NCI-H1092 treated with DMSO at 0.1 percent for 48 hours (cell line): ENCODE results near the gene GALNT2.
A peak's percentile ranks its signal among the peaks of the same experiment; 100 is the strongest.

Experiments used
- DNase-seq: peaks from one replicate; lab custom pipeline; 2025; lab: John Stamatoyannopoulos, UW

Gene GALNT2

DNA sequence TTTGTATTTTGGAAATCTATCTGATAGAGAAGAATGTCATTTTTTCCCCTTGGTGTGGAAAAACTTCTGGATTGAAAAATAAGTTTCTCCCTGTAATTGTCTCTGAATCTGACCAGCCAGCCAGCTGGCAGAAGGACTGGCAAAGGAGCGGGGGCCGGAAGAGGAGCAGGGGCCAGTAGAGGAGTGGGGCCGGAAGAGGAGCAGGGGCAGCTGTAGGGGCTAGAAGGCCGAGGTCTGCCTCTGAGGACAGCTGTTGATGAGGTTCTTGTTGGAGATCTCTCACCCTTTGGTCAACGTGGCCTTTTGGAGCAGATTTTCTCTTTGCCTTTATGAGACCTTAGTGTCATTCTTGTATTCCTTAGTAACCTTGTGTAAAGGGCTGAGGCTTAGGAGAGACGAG lies 121.8 kb downstream of the GALNT2 start:
- peak; percentile 79 for DNase-seq

DNA sequence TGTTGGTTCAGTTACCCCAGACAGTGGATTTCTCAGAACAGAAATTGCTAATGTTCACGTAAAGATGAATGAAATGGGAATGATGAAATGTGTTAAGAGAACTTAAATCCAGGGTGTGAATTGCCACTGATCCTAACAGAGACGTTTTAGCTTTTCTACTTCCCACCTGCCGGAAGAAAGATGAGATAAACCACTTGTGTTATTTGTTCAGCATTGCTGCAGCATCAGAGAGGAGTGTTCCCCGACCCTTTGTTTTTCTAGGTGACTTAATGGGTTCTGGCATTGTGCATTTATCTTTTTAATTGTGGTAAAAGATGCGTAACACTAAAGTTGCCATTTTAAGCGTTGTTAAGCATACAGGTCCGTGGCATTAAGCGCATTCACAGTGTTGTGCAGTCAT lies 122.3 kb downstream of the GALNT2 start:
- DNase-seq = peak; percentile 91

DNA sequence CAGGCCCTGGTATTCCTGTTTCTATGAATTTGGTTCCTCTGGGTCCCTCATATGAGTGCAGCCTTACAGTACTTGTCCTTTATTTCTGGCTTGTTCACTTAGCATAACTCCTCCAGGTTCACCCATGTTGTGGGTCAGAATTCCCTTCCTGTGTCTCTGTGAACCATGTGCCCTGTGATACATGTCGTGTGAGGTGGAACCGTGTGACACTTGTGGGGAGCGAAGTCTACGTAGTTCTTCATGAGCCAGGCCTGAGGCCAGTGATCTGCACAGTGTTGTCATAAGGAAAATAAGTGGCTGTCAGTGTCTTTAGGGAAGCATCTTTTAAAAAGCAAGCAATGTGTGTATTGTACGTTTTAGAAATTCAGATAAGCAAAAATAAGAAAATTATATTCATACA lies 122.8 kb downstream of the GALNT2 start:
- DNase-seq = no peak

DNA sequence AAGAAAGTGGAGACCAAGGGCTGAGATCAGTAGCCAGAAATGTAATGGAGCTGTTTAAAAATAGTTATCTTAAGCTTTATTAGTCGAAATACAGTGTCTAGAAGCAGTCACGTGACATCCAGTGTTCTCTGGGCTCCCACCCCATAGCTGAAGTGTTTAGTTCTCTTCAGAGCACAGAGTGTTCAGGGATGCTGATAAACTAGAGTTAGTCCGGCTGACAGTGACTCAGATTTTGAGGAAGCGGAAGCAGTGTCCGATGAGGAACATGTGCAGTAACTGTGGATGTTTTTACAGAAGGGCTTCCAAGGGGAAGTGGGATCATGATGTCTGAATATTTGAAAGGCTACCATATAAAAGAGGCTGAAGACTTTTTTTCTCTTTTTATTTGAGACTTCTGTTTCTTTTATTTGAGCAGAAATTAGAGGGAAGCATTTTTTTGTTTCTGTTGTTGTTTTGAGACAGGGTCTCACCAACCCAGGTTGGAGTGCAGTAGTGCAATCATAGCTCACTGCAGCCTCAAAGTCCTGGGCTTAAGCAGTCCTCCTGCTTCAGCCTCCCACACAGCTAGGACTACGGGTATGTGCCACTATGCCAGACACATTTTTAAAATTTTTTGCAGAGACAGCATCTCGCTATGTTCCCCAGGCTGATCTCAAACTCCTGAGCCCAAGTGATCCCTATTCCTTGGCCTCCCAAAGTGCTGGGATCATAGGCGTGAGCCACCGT lies 124.2 kb downstream of the GALNT2 start:
- no peak for DNase-seq

DNA sequence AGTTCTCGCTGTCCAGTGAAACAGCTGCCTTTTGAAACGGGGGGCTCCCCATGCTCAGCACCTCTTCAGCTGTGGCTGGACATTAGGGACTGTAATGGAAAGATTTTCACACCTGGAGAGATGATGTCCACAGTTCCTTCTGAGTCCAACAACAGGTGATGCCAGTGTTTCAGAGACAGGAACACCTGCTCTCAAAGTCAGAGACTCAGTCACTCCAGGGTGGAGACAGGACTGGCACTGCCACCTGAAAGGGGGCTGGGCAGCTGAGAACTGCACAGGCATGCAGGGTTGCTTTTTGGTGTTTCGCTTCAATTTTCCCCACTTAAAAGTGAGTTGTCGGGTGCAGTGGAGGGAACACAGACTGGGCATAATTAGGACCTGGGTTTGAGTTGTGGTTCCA lies 124.8 kb downstream of the GALNT2 start:
- DNase-seq = no peak

DNA sequence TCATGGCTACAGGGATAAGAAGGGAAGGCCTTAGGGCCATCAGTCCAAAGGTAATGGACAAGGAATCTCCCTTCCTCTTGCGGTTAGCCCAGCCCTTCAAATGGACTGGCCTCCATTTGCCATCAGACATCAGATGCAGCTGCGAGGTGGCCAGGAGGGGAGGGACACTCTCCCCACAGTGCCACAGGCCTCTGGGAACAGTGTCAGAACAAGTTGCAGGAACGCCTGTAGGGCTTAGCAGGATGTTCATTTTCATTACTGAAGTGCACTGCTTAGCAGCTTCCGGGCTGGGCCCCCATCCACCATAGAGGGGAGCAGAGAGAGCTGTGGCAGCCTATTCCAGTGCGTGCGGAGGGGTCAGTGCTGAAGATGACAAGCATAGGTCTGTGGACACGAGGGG lies 127.5 kb downstream of the GALNT2 start:
- DNase-seq = no peak

DNA sequence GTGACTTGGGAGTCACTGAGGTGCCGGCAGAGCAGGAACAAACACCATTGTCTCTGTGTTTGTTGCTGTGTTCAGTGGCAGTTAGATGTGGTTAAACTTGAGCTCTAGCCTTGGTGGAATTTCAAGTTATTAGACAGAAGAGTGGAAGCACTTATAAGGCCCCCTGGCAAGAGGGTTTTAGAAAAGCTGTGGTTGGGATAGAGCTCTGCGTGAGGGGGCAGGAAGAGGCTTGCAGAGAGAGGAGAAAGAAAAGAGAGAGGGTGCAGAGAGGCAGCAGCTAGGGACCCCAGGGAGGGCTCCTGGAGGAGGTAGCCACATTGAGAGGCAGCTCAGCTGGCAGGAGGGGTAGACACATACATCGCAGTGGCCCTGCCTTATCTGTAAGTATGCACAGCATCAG lies 128.2 kb downstream of the GALNT2 start:
- no peak for DNase-seq

DNA sequence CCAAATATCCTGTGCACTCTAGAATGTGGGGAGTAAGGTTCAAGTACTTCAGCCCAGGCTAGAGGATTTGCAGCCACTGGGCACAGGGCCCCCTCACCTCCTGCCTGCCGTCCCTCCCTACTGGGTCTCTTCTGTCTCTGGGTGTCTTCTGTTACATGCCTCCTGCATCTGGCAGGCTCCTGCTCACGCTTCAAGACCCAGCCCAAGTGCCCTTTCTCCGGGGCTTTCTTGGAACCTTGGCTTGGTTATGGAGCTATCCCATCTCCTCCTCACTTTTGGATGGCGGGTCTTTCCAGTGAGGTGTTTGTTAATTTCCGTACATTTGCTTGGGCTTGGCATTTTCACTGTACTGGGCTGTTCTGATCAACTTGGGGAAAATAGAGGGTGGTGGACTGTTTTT lies 129.0 kb downstream of the GALNT2 start:
- DNase-seq = no peak

DNA sequence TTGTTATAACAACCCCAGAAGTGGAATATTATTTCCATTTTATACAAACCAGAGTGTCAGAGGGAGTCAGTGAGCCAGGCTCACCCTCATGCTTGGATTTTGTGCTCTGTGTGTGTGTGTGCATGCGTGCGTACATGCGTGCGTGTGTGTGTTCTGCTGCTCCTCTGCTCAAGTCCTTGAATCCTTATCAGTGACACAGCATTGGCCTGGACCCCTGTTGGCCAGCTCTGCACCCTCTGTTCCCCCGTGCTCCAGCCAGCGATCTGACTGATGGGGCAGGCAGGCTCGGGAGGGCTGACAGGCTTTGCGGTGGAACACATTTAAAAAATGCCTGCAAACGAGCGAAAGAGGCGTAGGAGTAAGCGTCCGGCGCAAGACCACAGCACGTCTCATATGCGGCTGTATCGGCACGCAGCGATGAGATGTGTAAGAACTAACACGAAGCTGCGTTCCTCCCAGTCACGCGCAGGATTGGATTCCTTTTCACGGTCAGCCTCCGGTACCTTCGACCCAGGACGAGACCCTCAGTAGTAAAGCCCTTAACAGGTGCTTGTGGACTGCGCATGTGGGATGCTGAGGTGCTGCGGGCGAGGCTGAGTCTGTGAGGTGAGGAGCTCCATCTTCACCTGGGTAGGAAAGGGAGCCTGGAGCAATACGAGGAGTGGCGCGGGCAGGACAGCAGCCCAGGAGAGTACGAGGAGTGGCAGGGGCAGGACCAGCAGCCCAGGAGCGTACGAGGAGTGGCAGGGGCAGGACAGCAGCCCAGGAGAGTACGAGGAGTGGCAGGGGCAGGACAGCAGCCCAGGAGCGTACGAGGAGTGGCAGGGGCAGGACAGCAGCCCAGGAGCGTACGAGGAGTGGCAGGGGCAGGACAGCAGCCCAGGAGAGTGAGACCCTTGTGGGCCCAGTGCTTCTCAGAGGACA lies 130.9 kb downstream of the GALNT2 start:
- no peak for DNase-seq

DNA sequence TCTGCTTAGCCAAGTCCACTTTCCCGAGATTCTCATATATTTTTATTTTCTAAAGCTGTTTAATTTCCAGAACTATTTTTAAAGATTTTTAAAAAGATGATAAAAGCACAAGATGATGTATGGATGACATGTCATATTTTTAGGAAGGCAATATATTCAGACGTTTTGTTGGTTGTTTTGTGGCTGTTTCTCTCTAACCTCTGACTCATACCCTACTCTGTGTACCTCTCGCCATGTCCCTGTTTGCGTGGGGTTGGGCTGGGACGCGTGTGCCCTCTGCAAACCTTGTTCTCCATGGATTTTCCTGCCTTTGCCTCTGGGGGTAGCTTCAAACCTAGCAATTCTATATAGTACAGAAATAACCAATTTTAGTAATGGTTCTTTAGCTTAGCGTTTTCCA lies 132.0 kb downstream of the GALNT2 start:
- no peak for DNase-seq

DNA sequence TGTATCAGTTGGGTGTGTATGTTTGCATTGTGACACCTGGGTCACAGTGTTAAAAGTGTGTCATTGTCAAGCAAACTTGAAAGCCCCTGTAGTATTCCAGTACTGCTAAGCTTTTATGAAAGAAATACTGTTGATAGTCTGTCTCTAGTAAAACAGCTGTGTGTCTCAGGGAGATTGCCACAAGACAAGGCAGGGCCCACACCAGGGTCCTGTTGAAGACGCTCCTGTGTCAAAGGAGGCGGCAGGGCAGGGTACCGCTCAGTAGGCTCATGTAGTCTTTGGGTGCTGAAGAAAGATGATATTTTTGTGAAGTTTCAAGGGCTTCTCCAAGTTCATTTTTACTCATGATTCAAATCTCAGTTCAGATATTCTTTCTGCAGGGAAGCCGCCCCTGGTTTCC lies 132.5 kb downstream of the GALNT2 start:
- DNase-seq = no peak

DNA sequence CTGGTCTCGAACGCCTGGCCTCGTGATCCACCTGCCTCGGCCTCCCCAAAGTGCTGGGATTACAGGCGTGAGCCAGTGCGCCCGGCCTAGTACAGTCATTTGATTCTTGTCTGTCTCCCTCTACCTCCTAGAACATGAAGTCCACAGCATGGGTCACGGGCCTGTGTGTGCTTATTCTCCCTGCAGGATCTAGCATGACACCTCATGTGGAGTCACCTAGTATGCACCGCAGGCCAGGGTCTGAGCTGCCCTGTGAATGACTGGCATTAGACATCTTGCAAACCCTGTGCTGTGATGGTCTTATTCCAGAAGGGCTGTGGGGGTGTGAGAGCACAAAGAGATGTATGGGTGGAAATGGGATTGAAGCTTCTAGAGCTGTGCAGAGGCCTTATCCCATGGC lies 133.2 kb downstream of the GALNT2 start:
- DNase-seq = no peak

DNA sequence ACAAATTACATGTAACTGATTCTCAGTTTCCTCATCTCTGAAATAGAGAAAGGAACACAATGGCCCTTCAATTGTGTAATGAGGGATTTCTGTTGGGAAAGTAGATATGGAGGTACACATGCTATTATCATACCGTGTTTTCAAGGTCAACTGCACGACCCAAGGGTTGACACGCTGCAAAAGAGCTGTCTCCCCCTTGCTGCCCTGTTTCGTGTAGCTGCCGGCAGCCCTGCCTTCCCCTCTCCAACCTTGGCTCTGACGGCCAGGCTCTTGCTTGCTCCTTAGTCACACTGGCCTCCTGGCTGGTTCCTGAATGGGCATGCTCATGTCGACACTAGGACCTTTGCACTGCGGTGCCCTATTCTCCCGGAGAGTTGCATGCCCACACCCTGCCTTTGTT lies 134.4 kb downstream of the GALNT2 start:
- DNase-seq = no peak

DNA sequence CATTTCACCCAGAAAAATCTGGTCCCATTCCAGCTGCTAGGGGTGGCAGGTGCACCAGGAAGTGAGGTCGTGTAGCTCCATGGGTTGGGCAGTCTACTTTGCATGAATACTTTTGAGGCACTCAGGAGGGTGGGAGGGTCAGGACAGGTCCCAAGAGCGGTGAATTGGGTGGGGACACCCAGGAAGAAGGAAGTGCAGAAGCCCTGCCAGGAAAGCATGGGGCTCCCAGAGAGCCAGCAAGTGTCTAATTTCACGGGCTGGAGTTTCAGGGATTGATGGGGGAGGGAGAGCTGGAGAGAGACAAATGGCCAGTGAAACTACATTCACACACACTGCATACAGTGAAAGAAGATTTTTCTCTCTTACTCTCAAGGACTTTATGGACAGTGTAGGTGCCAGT lies 137.8 kb downstream of the GALNT2 start:
- DNase-seq = no peak

DNA sequence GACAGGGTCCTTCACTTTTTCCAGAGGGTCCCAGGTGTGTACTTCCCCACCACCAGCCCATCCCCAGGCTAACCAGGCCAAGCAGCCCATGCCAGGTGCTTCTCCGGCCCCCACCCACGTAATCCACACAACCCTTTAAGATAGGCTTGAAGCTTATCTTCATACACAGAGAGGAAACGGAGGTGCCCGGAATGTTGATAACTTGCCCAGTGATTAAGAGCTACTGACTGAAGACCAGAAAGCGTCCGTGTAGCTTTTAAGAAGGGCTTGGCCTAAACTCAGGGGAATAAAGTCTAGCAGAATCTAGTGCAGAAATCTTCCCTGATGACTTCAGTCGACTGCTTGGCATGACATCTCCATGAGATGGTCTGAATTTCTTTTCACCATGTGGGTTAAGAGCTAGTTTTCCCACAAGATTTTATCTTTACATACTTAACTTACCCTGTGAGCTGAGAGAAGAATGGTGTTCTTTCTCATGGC lies 138.7 kb downstream of the GALNT2 start:
- DNase-seq = no peak

DNA sequence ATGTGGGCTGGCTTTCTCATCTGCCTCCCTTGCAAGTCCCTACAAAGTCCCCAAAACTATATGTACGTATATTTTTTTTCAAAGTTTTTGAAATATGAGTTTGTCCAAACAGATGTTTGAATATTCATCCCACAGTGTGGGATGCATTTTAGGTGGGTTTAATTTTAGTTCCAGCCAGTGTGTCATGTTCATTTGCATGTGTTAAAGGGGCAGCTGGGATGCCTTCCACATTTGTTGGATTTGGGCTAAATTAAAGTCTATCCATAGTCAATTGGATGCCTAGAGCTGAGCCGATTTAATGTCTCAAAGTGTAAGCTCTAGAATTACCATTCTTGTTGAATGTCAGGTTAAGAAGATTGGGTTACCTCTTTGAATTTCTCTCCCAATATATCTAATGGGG lies 139.2 kb downstream of the GALNT2 start:
- DNase-seq = no peak

DNA sequence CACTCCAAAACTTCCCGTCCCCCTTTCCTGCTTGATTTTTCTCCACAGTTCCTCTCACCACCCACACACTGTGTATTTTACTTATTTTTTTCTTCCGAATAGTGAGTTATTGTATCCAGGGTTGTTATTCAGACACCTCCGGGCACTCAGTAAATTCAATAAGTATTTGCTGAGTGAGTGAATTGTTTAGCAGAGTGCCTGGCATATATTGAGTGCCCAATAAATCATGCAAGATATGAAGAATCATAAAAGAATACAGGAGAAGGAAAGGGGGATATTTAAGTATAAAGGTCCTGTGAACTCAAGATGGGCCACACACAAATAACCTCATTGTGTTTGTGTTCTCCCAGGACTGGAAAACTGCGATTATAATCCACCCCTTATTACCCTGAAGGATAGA lies 139.9 kb downstream of the GALNT2 start:
- DNase-seq = no peak

DNA sequence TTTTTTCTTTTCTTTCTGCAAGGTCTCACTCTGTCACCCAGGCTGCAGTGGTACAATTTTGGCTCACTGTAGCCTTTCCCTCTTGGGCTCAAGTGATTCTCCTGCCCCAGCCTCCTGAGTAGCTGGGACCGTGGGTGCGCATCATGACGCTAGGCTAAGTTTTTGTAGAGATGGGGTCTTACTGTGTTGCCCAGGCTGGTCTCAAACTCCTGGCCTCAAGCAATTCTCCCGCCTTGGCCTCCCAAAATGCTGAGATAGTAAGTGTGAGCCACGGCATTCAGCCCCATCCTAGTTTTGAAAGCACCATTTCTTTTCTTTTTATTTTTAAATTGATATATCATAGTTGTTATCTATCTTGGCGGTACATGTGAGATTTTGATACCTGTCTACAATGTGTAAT lies 140.6 kb downstream of the GALNT2 start:
- no peak for DNase-seq

DNA sequence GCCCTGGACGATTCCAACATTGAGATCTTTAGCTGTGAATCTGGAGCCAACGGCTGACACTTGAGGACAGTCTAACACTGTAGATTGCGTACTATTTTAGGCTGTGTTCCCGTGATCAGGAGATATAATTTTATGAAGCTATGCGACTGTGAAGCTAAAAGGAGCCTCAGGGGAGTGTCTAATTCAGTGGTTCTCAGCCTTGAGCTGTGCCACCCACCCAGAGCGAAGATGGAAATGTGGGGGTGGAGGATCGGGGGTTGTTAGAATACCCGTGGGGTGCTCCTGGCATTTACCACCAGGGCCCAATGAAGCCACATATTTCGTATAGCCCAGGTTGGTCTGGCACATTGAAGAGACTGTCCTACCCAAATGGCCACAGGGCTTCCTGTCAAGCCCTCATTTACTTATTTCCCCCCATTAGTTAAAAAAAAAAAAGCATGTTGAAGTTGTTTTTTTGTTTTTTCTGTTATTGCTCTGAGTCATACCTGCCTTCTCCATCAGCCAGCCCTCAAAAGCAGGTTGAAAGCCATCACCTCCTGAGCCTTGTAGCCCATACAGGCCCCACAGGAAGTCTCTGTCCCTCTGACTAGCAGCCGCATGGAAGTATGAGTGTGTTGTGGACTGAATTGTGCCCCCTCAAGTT lies 141.7 kb downstream of the GALNT2 start:
- no peak for DNase-seq

DNA sequence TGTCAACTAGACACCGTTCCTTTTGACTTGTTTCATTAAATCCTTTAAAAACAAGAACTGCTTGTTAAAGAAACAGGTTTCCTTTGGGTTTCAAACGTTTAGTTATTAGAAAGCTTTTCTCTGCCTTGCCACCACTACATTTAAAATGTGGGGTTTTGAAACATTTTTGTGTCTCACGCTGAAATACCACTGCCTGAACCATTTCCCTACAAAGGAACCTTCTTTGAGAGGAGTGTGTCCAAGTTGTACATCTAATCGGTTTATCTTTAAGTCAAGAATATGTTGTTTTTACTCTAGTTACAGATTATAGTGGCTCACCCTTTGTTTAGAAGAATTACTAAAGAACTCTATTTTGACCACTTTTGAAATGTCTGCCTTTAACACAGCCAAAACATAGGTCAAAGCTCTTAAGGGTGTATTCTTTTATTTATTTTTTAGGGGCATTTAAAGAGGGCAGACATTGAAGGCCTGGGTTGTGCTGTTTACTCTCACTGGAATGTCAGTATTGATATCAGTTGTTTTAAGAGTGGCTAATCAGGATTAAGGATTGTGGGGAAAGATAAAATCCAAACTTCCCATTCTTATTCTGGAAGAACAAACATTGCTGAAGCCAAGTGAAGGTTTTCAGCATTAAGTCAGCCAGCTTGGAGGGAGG lies 143.4 kb downstream of the GALNT2 start:
- no peak for DNase-seq

DNA sequence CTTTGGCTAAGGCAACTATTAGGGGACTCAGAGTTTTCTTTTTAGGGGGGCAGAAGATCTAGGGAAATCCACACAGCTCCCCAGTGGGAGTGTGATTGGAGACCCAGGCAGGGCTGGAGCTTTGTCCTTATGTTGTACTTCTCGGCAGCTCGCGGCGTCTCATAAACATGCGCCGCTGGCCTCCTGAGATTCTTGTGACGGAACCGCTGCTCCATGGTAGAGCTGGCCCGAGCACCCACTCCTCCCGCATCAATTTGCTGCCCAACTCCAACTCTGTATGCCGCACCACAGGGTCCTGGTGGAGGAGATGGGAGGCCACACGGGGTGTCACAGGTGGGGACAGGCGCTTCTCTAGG lies 143.9 kb downstream of the GALNT2 start:
- no peak for DNase-seq

DNA sequence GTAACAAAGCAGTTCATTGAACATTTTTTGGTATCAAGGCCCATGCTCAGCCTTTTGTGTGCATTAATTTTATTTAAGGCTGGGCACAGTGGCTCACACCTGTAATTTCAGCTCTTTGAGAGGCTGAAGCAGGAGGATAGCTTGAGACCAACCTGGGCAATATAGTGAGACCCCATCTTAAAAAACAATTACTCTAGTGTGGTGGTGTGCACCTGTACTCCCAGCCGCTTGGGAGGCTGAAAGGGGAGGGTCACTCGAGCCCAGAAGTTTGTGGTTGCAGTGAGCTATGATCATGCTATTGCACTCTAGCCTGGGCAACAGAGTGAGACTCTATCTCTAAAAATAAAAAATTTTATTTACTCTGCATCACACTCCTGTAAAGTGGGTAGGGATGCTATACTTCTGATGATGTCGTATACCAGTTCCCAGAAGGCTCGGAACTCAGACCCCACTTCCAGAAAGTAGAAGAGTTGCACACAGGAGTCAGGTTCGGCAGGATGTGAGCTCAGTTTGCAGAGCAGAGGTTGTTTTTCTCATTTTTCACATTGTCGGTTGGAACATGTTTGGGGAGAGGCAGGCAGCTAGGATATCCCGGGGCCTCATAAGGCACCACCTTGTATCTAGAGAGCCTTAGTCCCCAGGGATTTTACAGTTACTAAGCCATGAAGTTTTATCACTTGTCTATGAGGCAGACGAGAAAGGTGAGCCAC lies 144.6 kb downstream of the GALNT2 start:
- DNase-seq = no peak
